Chondrocyte (in vitro differentiated cells): ENCODE measurements around the gene DPH2. TPM values are rescaled to one million over a fixed set of nuclear protein-coding genes. Genes with fewer than 3 reads are reported as not detected.

Source experiments
- DNase-seq: peaks from one replicate; pipeline ENCODE4 v3.0.0; 2021; ENCODE audit warnings: mixed read lengths, low spot score
- H3K27ac Mint-ChIP-seq: one replicate; pipeline ENCODE4 v1.8.0; 2021; ENCODE audit warnings: mild to moderate bottlenecking, moderate library complexity, mixed read lengths; ENCODE audit not compliant: unreplicated experiment
- H3K27me3 Mint-ChIP-seq: 2 replicates; pipeline ENCODE4 v1.8.0; 2021; ENCODE audit warnings: low read depth, mixed read lengths
- H3K36me3 Mint-ChIP-seq: 2 replicates; pipeline ENCODE4 v1.8.0; 2021; ENCODE audit warnings: low read depth, mixed read lengths
- H3K4me1 Mint-ChIP-seq: 2 replicates; pipeline ENCODE4 v1.8.0; 2021; ENCODE audit warnings: low read depth, mild to moderate bottlenecking, mixed read lengths
- H3K4me3 Mint-ChIP-seq: one replicate; pipeline ENCODE4 v1.8.0; 2021; ENCODE audit warnings: mild to moderate bottlenecking, moderate library complexity, mixed read lengths; ENCODE audit not compliant: unreplicated experiment
- H3K9me3 Mint-ChIP-seq: 2 replicates; pipeline ENCODE4 v1.8.0; 2021; ENCODE audit warnings: low read depth, mixed read lengths
- total RNA-seq: library from RNA; stranded (reverse); gene quantifications from 3 replicates; pipeline ENCODE4 v1.2.1, GENCODE V29; 2021
- TF ChIP-seq, protein P1 (sequence below): fragments of 200-600 bp; sonication (generic); IDR thresholded peaks from 2 replicates; pipeline ENCODE4 v1.5.0; 2021; ENCODE audit warnings: antibody characterized with exemption, mild to moderate bottlenecking, moderate library complexity

The DPH2 gene
- total RNA-seq, 1 donor from 2014 or later, result 22.4 TPM

GRCh38 chr1:43979528-43980254 lies 9.9 kb downstream of the DPH2 start:
- TF ChIP-seq, protein P1, sequence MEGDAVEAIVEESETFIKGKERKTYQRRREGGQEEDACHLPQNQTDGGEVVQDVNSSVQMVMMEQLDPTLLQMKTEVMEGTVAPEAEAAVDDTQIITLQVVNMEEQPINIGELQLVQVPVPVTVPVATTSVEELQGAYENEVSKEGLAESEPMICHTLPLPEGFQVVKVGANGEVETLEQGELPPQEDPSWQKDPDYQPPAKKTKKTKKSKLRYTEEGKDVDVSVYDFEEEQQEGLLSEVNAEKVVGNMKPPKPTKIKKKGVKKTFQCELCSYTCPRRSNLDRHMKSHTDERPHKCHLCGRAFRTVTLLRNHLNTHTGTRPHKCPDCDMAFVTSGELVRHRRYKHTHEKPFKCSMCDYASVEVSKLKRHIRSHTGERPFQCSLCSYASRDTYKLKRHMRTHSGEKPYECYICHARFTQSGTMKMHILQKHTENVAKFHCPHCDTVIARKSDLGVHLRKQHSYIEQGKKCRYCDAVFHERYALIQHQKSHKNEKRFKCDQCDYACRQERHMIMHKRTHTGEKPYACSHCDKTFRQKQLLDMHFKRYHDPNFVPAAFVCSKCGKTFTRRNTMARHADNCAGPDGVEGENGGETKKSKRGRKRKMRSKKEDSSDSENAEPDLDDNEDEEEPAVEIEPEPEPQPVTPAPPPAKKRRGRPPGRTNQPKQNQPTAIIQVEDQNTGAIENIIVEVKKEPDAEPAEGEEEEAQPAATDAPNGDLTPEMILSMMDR, result no peak
- peak overlapping the region; percentile 90 for H3K27ac Mint-ChIP-seq
- DNase-seq, result no peak
- no peaks in the 10 kb centered on the region for H3K27me3 Mint-ChIP-seq
- peaks cover 56% of the 10 kb centered on the region for H3K4me1 Mint-ChIP-seq
- H3K36me3 Mint-ChIP-seq, result peaks cover 38% of the 10 kb centered on the region
- no peaks in the 10 kb centered on the region for H3K9me3 Mint-ChIP-seq
- peak overlapping the region; percentile 91 for H3K4me3 Mint-ChIP-seq

DNA sequence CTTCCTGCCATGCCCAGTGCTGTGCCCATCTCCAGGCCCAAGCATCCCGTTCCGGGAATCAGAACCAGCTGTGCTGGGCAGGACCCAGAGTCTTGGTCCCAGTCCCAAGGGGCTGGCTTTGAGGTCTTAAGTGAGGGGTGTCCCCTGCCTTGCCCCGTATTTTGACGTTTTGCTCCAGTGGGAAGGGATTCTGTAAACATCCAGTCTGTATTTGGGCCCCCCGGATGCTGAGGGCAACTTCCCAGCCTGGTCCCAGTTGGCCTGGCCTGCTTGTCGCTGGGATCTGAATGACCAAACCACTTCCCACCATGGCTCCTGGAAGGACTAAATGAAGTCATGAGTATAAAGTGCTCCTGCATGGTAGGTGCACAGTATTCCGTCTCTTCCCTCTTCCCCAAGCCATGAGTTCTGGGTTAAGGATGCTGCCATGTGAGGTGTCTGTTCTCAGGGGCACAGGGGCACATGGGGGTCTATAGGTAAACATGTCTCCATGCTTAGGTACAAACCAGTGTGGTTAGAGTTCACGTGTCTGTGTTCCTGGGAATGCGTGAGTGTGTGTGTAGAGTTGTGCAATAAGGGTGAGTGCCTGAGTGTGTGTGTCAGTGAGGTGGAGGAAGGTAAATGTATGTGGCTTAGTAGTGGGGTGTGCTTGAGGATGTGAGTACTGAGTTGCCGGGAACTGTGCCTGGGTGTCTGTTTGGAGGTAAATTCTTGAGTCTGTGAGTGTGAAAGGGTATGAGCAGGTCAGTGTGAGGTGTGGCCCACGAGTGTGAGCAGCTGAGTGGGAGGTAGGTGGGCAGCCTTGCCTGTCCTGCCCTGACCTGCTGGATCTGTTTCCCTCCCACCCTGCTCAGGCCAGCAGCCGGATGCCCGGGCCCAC lies 10.7 kb downstream of the DPH2 start:
- DNase-seq, result no peak
- Mint-ChIP-seq H3K4me1 (peaks cover 56% of the 10 kb centered on the region), H3K9me3 (no peaks in the 10 kb centered on the region), H3K4me3 (peak overlapping the region; percentile 91), H3K36me3 (peaks cover 40% of the 10 kb centered on the region), H3K27ac (peak overlapping the region; percentile 90), H3K27me3 (no peaks in the 10 kb centered on the region)
- TF ChIP-seq, protein P1, result no peak

GRCh38 chr1:43981135-43981491 lies 11.3 kb downstream of the DPH2 start:
- H3K4me1 Mint-ChIP-seq, result peaks cover 51% of the 10 kb centered on the region
- H3K27me3 Mint-ChIP-seq, result no peaks in the 10 kb centered on the region
- TF ChIP-seq, protein P1, result no peak
- H3K4me3 Mint-ChIP-seq, result peak overlapping the region; percentile 91
- H3K9me3 Mint-ChIP-seq, result no peaks in the 10 kb centered on the region
- no peak overlapping the region for H3K27ac Mint-ChIP-seq
- DNase-seq, result no peak
- H3K36me3 Mint-ChIP-seq, result peaks cover 43% of the 10 kb centered on the region

GRCh38 chr1:43981636-43982035 lies 11.8 kb downstream of the DPH2 start:
- Mint-ChIP-seq H3K27me3 (no peaks in the 10 kb centered on the region), H3K4me3 (no peak overlapping the region), H3K9me3 (no peaks in the 10 kb centered on the region), H3K36me3 (peaks cover 44% of the 10 kb centered on the region), H3K4me1 (peaks cover 45% of the 10 kb centered on the region), H3K27ac (peak overlapping the region; percentile 33)
- no peak for DNase-seq
- TF ChIP-seq, protein P1, result no peak

DNA sequence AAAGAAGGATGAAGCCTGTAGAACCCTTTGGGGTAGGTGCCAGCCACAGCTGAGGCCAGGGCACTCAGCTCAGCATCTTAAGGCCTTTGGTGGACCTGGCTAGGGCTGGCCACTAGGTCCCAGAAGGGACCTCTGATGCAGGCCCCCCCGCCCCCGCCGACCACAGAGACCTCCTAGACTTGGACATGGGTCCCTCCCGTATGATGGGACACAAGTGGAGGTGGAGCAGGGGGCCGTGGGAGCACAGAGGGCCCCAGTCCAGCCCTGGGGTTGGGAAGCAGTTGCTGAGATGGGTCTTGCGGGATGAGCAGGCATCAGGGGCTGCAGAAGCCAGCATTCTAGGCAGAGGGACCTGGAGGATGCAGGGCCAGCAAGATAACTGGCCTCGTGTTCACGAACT lies 12.4 kb downstream of the DPH2 start:
- H3K27me3 Mint-ChIP-seq, result no peaks in the 10 kb centered on the region
- H3K4me1 Mint-ChIP-seq, result peaks cover 39% of the 10 kb centered on the region
- peaks cover 38% of the 10 kb centered on the region for H3K36me3 Mint-ChIP-seq
- no peak for DNase-seq
- TF ChIP-seq, protein P1, result no peak
- no peak overlapping the region for H3K4me3 Mint-ChIP-seq
- H3K9me3 Mint-ChIP-seq, result no peaks in the 10 kb centered on the region
- H3K27ac Mint-ChIP-seq, result no peak overlapping the region
